Subcutaneous abdominal adipose tissue (tissue), 5 donors: ENCODE results near the gene MTG2.

Source experiments
- H3K27ac ChIP-seq: one replicate; pipeline ENCODE4 v1.7.0; 2013; ENCODE audit warnings: low read depth, mild to moderate bottlenecking, inconsistent platforms, low read length, moderate library complexity
- H3K27me3 ChIP-seq, 5 donors: one replicate each; pipeline ENCODE4 v1.7.0; 2013; ENCODE audit warnings: low read length in 5 of 5, inconsistent platforms in 1 of 5; ENCODE audit not compliant: control insufficient read depth in 5 of 5, insufficient read depth in 4 of 5
- H3K36me3 ChIP-seq, 5 donors: one replicate each; pipeline ENCODE4 v1.7.0; 2013; ENCODE audit warnings: low read length in 5 of 5; ENCODE audit not compliant: control insufficient read depth in 5 of 5, insufficient read depth in 5 of 5
- H3K4me1 ChIP-seq, 5 donors: one replicate each; pipeline ENCODE4 v1.7.0; 2013; ENCODE audit warnings: low read length in 5 of 5, mild to moderate bottlenecking in 3 of 5, moderate library complexity in 1 of 5; ENCODE audit not compliant: control insufficient read depth in 5 of 5, insufficient read depth in 5 of 5
- H3K4me3 ChIP-seq, 5 donors: one replicate each; pipeline ENCODE4 v1.7.0; 2013; ENCODE audit warnings: low read length in 5 of 5, low read depth in 1 of 5
- H3K9ac ChIP-seq, 5 donors: one replicate each; pipeline ENCODE4 v1.7.0; 2013; ENCODE audit warnings: low read length in 5 of 5, mild to moderate bottlenecking in 4 of 5, moderate library complexity in 3 of 5
- H3K9me3 ChIP-seq, 5 donors: one replicate each; pipeline ENCODE4 v1.7.0; 2013; ENCODE audit warnings: low read length in 5 of 5; ENCODE audit not compliant: control insufficient read depth in 5 of 5
- donor health status: healthy.
- donor health status: healthy.
- donor health status: healthy.
- donor health status: healthy.
- donor health status: healthy.

MTG2 gene

GRCh38 chr20:62237514-62237800 is 54.6 kb downstream of the MTG2 start:
- Histone ChIP-seq H3K4me3 (peak overlapping the region in 4 of 5 donors; percentile 65 to 83 (median 72)), H3K36me3 (peaks cover 0 to 7% (median 0%) of the 10 kb centered on the region in 5 donors), H3K9ac (peak overlapping the region in 1 of 5 donors; percentile 40), H3K4me1 (peaks cover 2 to 40% (median 24%) of the 10 kb centered on the region in 5 donors), H3K9me3 (peaks cover 0 to 4% (median 0%) of the 10 kb centered on the region in 5 donors), H3K27ac (no peak overlapping the region), H3K27me3 (peaks cover under 1 to 11% (median 4%) of the 10 kb centered on the region in 5 donors)

GRCh38 chr20:62237801-62238568 is 55.2 kb downstream of the MTG2 start, which contains the start of gene OSBPL2:
Gene OSBPL2 (plus strand): TSS chr20:62238521. CDS start chr20:62256185, 17,664 bp downstream.
- H3K4me3 ChIP-seq = peak within 1 kb of the TSS; percentile 73 to 83 (median 77)
- H3K9ac ChIP-seq = peak within 1 kb of the TSS; percentile 68 to 93 (median 86)
- peaks cover 0 to 8% (median 4%) of the 10 kb centered on the region in 5 donors for H3K27me3 ChIP-seq
- peak within 1 kb of the TSS; percentile 74 for H3K27ac ChIP-seq
- H3K36me3 ChIP-seq = peaks cover 0 to 12% (median 3%) of the 10 kb centered on the region in 5 donors
- peaks cover 4 to 45% (median 29%) of the 10 kb centered on the region in 5 donors for H3K4me1 ChIP-seq
- H3K9me3 ChIP-seq = peaks cover 0 to 4% (median 0%) of the 10 kb centered on the region in 5 donors

- peaks cover 5 to 51% (median 31%) of the 10 kb centered on the region in 5 donors for H3K4me1 ChIP-seq
- H3K9ac ChIP-seq = peak overlapping the region; percentile 68 to 93 (median 86)
- H3K36me3 ChIP-seq = peaks cover 0 to 16% (median 4%) of the 10 kb centered on the region in 5 donors
- peak overlapping the region; percentile 61 to 83 (median 77) for H3K4me3 ChIP-seq
- peaks cover 0 to 2% (median 0%) of the 10 kb centered on the region in 5 donors for H3K9me3 ChIP-seq
- peak overlapping the region; percentile 74 for H3K27ac ChIP-seq
- peaks cover 0 to 3% (median 0%) of the 10 kb centered on the region in 5 donors for H3K27me3 ChIP-seq
Measured at GRCh38 chr20:62238569-62239277, 55.9 kb downstream of the MTG2 start.

GRCh38 chr20:62239278-62239879 is 56.6 kb downstream of the MTG2 start:
- peaks cover 5 to 58% (median 38%) of the 10 kb centered on the region in 5 donors for H3K4me1 ChIP-seq
- H3K4me3 ChIP-seq = peak overlapping the region; percentile 61 to 83 (median 77)
- peaks cover 0 to 19% (median 7%) of the 10 kb centered on the region in 5 donors for H3K36me3 ChIP-seq
- H3K9me3 ChIP-seq = no peaks in the 10 kb centered on the region
- H3K27me3 ChIP-seq = peaks cover 0 to 2% (median 0%) of the 10 kb centered on the region in 5 donors
- peak overlapping the region; percentile 74 for H3K27ac ChIP-seq
- H3K9ac ChIP-seq = peak overlapping the region; percentile 68 to 93 (median 86)

- peak overlapping the region in 1 of 5 donors; percentile 83 for H3K4me3 ChIP-seq
Measured at GRCh38 chr20:62240020-62240685, 57.3 kb downstream of the MTG2 start.

GRCh38 chr20:62241506-62241905 is 58.7 kb downstream of the MTG2 start:
- Histone ChIP-seq H3K4me1 (peaks cover 5 to 68% (median 46%) of the 10 kb centered on the region in 5 donors), H3K9ac (peak overlapping the region in 1 of 5 donors; percentile 1), H3K27ac (no peak overlapping the region), H3K27me3 (peaks cover 0 to 2% (median 0%) of the 10 kb centered on the region in 5 donors), H3K36me3 (peaks cover 0 to 19% (median 7%) of the 10 kb centered on the region in 5 donors), H3K4me3 (no peak overlapping the region), H3K9me3 (no peaks in the 10 kb centered on the region)

More at GRCh38 chr20:62240020-62240685, 57.3 kb downstream of the MTG2 start:
- H3K9ac ChIP-seq = no peak overlapping the region
- H3K27ac ChIP-seq = no peak overlapping the region
- H3K4me1 ChIP-seq = peaks cover 5 to 64% (median 43%) of the 10 kb centered on the region in 5 donors
- peaks cover 0 to 19% (median 7%) of the 10 kb centered on the region in 5 donors for H3K36me3 ChIP-seq
- H3K27me3 ChIP-seq = peaks cover 0 to 2% (median 0%) of the 10 kb centered on the region in 5 donors
- no peaks in the 10 kb centered on the region for H3K9me3 ChIP-seq

GRCh38 chr20:62242176-62242575 is 59.3 kb downstream of the MTG2 start:
- no peaks in the 10 kb centered on the region for H3K27me3 ChIP-seq
- H3K4me3 ChIP-seq = no peak overlapping the region
- peaks cover 6 to 75% (median 53%) of the 10 kb centered on the region in 5 donors for H3K4me1 ChIP-seq
- H3K27ac ChIP-seq = no peak overlapping the region
- no peaks in the 10 kb centered on the region for H3K9me3 ChIP-seq
- H3K36me3 ChIP-seq = peaks cover 0 to 21% (median 7%) of the 10 kb centered on the region in 5 donors
- peak overlapping the region in 1 of 5 donors; percentile 14 for H3K9ac ChIP-seq

- no peaks in the 10 kb centered on the region for H3K9me3 ChIP-seq
- H3K4me1 ChIP-seq = peaks cover 6 to 70% (median 49%) of the 10 kb centered on the region in 5 donors
- no peak overlapping the region for H3K27ac ChIP-seq
- H3K27me3 ChIP-seq = no peaks in the 10 kb centered on the region
- no peak overlapping the region for H3K4me3 ChIP-seq
- no peak overlapping the region for H3K9ac ChIP-seq
- H3K36me3 ChIP-seq = peaks cover 0 to 21% (median 7%) of the 10 kb centered on the region in 5 donors
Measured at GRCh38 chr20:62243106-62243505, 60.3 kb downstream of the MTG2 start.

GRCh38 chr20:62243906-62244515 is 61.2 kb downstream of the MTG2 start:
- peak overlapping the region in 1 of 5 donors; percentile 21 for H3K9ac ChIP-seq
- H3K4me1 ChIP-seq = peaks cover 6 to 68% (median 47%) of the 10 kb centered on the region in 5 donors

More at GRCh38 chr20:62243906-62244515, 61.2 kb downstream of the MTG2 start:
- no peaks in the 10 kb centered on the region for H3K9me3 ChIP-seq
- H3K4me3 ChIP-seq = no peak overlapping the region
- peaks cover 0 to 21% (median 7%) of the 10 kb centered on the region in 5 donors for H3K36me3 ChIP-seq
- no peaks in the 10 kb centered on the region for H3K27me3 ChIP-seq
- H3K27ac ChIP-seq = no peak overlapping the region
